NB4 (cell line): ENCODE results near the gene C12orf42.

Source experiments
- DNase-seq: peaks from one replicate; pipeline ENCODE4 v3.0.0; 2010; ENCODE audit warnings: low read depth
- H3K4me3 ChIP-seq: one replicate; pipeline ENCODE4 v1.5.1; 2011; ENCODE audit warnings: mild to moderate bottlenecking, low read depth, low read length, moderate library complexity
- CTCF ChIP-seq: IDR thresholded peaks from one replicate; pipeline ENCODE4 v1.5.1; 2012; ENCODE audit warnings: low read depth, low read length
- MAX ChIP-seq: IDR thresholded peaks from 2 replicates; pipeline ENCODE4 v1.6.1; 2011; ENCODE audit warnings: low read depth, low read length
- MYC ChIP-seq: IDR thresholded peaks from 2 replicates; pipeline ENCODE4 v1.6.1; 2011; ENCODE audit warnings: low read depth, low read length
- POLR2A ChIP-seq: IDR thresholded peaks from 2 replicates; pipeline ENCODE4 v1.6.1; 2011; ENCODE audit warnings: mild to moderate bottlenecking; ENCODE audit not compliant: insufficient read length; ENCODE audit errors: extremely low read depth

The C12orf42 gene

GRCh38 chr12:103391103-103391502 lies 104.7 kb downstream of the C12orf42 start:
- no peak for DNase-seq
- no peak overlapping the region for H3K4me3 ChIP-seq
- TF ChIP-seq MYC = no peak
- TF ChIP-seq CTCF = no peak
- TF ChIP-seq MAX = no peak
- no peak for TF ChIP-seq POLR2A

GRCh38 chr12:103387385-103387784 lies 108.4 kb downstream of the C12orf42 start:
- no peak overlapping the region for H3K4me3 ChIP-seq
- TF ChIP-seq CTCF (no peak), MYC (no peak), MAX (no peak), POLR2A (no peak)
- DNase-seq = no peak

- TF ChIP-seq CTCF (no peak), MYC (no peak), MAX (no peak), POLR2A (no peak)
- DNase-seq = no peak
- H3K4me3 ChIP-seq = no peak overlapping the region
Observed at GRCh38 chr12:103386451-103386850, 109.3 kb downstream of the C12orf42 start.

GRCh38 chr12:103382736-103383346 lies 112.9 kb downstream of the C12orf42 start:
- DNase-seq = no peak
- H3K4me3 ChIP-seq = no peak overlapping the region
- TF ChIP-seq MYC (no peak), MAX (no peak), POLR2A (no peak), CTCF (no peak)

GRCh38 chr12:103382119-103382518 lies 113.6 kb downstream of the C12orf42 start:
- no peak for TF ChIP-seq MAX
- TF ChIP-seq MYC = no peak
- no peak for TF ChIP-seq POLR2A
- TF ChIP-seq CTCF = no peak
- H3K4me3 ChIP-seq = no peak overlapping the region
- DNase-seq = no peak

GRCh38 chr12:103379670-103380069 lies 116.1 kb downstream of the C12orf42 start:
- DNase-seq = no peak

More at GRCh38 chr12:103379670-103380069, 116.1 kb downstream of the C12orf42 start:
- TF ChIP-seq CTCF = no peak
- no peak overlapping the region for H3K4me3 ChIP-seq
